MM.1S (cell line): ENCODE data around the gene ZIM2.

Source experiments
- DNase-seq: peaks from one replicate; pipeline ENCODE4 v3.0.0-alpha.2; 2015
- H2AFZ ChIP-seq: fragments of 300-600 bp; sonication (generic); 2 replicates; pipeline ENCODE4 v1.6.0; 2016; ENCODE audit warnings: antibody characterized with exemption, low read length
- H3F3A ChIP-seq: fragments of 300-600 bp; sonication (generic); 2 replicates; pipeline ENCODE4 v1.6.1; 2016; ENCODE audit warnings: mild to moderate bottlenecking, antibody characterized with exemption, low read length, moderate library complexity, mixed read lengths; ENCODE audit not compliant: insufficient read depth
- H3K27ac ChIP-seq: fragments of 300-600 bp; sonication (generic); 2 replicates; pipeline ENCODE4 v1.5.1; 2016; ENCODE audit warnings: mild to moderate bottlenecking, low read length
- H3K27me3 ChIP-seq: fragments of 300-600 bp; sonication (generic); replicated peaks from 2 replicates; pipeline ENCODE4 v1.6.0; 2016; ENCODE audit warnings: low read length; ENCODE audit not compliant: insufficient read depth
- H3K36me3 ChIP-seq: fragments of 300-600 bp; sonication (generic); replicated peaks from 2 replicates; pipeline ENCODE4 v1.6.1; 2016; ENCODE audit warnings: mild to moderate bottlenecking, low read length, mixed read lengths; ENCODE audit not compliant: insufficient read depth
- H3K4me1 ChIP-seq: fragments of 300-600 bp; sonication (generic); 2 replicates; pipeline ENCODE4 v1.6.1; 2016; ENCODE audit warnings: low read length, mixed read lengths
- H3K4me2 ChIP-seq: fragments of 300-600 bp; sonication (generic); 2 replicates; pipeline ENCODE4 v1.6.0; 2016; ENCODE audit warnings: low read depth, low read length
- H3K4me3 ChIP-seq: fragments of 300-600 bp; sonication (generic); 2 replicates; pipeline ENCODE4 v1.5.1; 2016; ENCODE audit warnings: low read length, mixed read lengths
- H3K79me2 ChIP-seq: fragments of 300-600 bp; sonication (generic); 2 replicates; pipeline ENCODE4 v1.6.1; 2016; ENCODE audit warnings: mixed run types, low read length, mixed read lengths
- H3K9ac ChIP-seq: fragments of 300-600 bp; sonication (generic); 2 replicates; pipeline ENCODE4 v1.6.1; 2016; ENCODE audit warnings: low read length, mixed read lengths
- H3K9me2 ChIP-seq: fragments of 300-600 bp; sonication (generic); replicated peaks from 2 replicates; pipeline ENCODE4 v1.6.1; 2016; ENCODE audit warnings: mild to moderate bottlenecking, low read length, mixed read lengths; ENCODE audit not compliant: insufficient read depth
- H3K9me3 ChIP-seq: fragments of 300-600 bp; sonication (generic); replicated peaks from 2 replicates; pipeline ENCODE4 v1.6.1; 2016; ENCODE audit warnings: mild to moderate bottlenecking, low read length, mixed read lengths; ENCODE audit not compliant: insufficient read depth
- H4K20me1 ChIP-seq: fragments of 300-600 bp; sonication (generic); 2 replicates; pipeline ENCODE4 v1.6.1; 2016; ENCODE audit warnings: mild to moderate bottlenecking, low read length, moderate library complexity, mixed read lengths; ENCODE audit not compliant: insufficient read depth
- EZH2 ChIP-seq: fragments of 300-600 bp; sonication (generic); optimal IDR thresholded peaks from 2 replicates; pipeline ENCODE3; 2017; ENCODE audit warnings: low read depth, mild to moderate bottlenecking, antibody characterized with exemption, low read length, mixed read lengths
- EZH2phosphoT487 ChIP-seq: fragments of 300-600 bp; sonication (generic); IDR thresholded peaks from 2 replicates; pipeline ENCODE4 v1.6.1; 2018; ENCODE audit warnings: antibody characterized with exemption, low read length
- TF ChIP-seq, protein P1 (sequence below): fragments of 300-600 bp; sonication (generic); IDR thresholded peaks from 2 replicates; pipeline ENCODE4 v1.5.1; 2016; ENCODE audit warnings: antibody characterized with exemption, low read length, mixed read lengths

Gene ZIM2

DNA sequence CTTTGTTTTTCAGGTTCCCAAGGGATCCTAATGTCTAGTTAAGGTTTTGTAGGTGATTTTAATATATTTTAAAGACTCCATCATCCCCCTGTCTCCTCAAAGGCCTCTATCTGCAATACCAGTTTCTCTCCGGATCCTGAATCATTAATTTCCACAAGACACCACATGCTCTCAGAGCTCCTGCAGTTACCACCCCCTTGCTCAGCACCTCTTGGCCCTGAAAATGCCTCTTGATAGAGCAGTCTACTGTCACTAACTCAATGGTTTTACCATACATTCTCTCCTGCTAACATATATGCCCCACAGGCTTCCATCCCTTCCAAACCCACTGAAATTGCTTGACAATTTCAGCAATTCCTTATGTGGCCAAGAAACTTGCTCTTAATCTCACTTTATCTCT lies 1.9 kb upstream of the ZIM2 start:
- Histone ChIP-seq H3K27me3 (no peaks in the 10 kb centered on the region), H2AFZ (no peak overlapping the region), H3F3A (no peaks in the 10 kb centered on the region), H3K4me1 (no peaks in the 10 kb centered on the region), H3K9me2 (no peaks in the 10 kb centered on the region), H3K9ac (no peak overlapping the region), H3K4me2 (no peak overlapping the region), H3K27ac (no peak overlapping the region), H3K4me3 (no peak overlapping the region), H3K79me2 (no peaks in the 10 kb centered on the region), H4K20me1 (no peaks in the 10 kb centered on the region), H3K36me3 (no peaks in the 10 kb centered on the region), H3K9me3 (no peaks in the 10 kb centered on the region)
- no peak for TF ChIP-seq EZH2phosphoT487
- no peak for TF ChIP-seq EZH2
- TF ChIP-seq, protein P1, sequence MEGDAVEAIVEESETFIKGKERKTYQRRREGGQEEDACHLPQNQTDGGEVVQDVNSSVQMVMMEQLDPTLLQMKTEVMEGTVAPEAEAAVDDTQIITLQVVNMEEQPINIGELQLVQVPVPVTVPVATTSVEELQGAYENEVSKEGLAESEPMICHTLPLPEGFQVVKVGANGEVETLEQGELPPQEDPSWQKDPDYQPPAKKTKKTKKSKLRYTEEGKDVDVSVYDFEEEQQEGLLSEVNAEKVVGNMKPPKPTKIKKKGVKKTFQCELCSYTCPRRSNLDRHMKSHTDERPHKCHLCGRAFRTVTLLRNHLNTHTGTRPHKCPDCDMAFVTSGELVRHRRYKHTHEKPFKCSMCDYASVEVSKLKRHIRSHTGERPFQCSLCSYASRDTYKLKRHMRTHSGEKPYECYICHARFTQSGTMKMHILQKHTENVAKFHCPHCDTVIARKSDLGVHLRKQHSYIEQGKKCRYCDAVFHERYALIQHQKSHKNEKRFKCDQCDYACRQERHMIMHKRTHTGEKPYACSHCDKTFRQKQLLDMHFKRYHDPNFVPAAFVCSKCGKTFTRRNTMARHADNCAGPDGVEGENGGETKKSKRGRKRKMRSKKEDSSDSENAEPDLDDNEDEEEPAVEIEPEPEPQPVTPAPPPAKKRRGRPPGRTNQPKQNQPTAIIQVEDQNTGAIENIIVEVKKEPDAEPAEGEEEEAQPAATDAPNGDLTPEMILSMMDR = no peak
- no peak for DNase-seq

DNA sequence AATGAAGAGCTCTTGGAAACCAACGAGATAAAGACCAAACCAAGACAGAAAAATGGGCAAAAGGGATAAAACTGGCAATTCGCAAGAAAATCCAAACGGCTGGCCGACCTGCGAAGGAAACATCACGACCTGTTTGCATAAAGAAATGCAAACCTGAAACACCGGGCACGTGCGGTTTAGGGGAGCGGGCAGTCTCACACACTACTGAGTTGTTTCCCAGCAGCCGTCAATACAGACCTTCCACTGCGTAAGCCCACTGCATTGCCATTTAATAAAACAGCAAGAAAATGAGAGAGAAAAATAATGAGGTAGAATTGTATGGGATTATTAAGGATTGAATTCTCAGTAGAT lies 642 bp upstream of the ZIM2 start:
- Histone ChIP-seq H2AFZ (no peak overlapping the region), H3K27me3 (no peaks in the 10 kb centered on the region), H3F3A (no peaks in the 10 kb centered on the region), H3K9me3 (no peaks in the 10 kb centered on the region), H3K4me3 (no peak overlapping the region), H3K9ac (no peak overlapping the region), H3K36me3 (no peaks in the 10 kb centered on the region), H3K4me2 (no peak overlapping the region), H3K4me1 (no peaks in the 10 kb centered on the region), H3K9me2 (no peaks in the 10 kb centered on the region), H3K27ac (no peak overlapping the region), H4K20me1 (no peaks in the 10 kb centered on the region), H3K79me2 (no peaks in the 10 kb centered on the region)
- DNase-seq = no peak
- TF ChIP-seq, protein P1 = no peak

DNA sequence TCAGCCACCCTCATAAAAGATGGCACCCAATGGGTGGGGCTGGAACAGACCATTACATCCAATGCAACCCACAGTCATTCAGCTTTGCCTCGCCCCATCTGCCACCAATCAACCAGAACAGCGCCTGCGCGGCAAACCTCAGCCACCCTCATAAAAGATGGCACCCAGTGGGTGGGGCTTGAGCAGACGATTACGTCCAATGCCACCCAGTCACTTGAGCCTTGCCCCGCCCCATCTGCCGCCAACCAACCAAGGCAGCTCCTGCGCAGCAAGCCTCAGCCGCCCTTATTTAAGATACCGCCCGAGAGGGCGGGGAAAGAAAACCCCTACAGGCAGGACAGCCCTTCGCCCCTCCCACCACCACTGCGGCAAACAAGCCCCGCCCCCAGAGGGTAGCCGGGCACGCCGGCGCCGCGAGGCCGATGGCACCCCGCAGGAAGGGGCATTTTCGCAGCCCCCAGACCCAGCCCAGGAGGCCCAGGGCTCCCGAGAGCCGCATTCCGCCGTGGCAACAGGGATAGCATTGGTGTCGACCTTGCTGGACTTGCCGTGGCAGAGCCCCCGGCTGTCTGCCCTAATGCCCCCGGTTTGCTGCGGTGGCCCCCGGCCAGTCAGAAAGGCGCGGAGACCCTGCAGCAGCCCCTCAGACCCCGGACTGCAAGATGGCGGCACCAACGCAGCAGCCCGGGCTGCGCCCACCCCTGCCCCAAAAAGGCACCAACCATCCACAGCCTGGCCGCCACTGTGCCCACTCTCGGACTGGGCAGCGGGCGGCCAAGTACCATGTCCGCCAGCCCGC lies 675 bp downstream of the ZIM2 start:
- Histone ChIP-seq H3K9me3 (no peaks in the 10 kb centered on the region), H4K20me1 (no peaks in the 10 kb centered on the region), H3K9ac (no peak overlapping the region), H3K4me1 (no peaks in the 10 kb centered on the region), H3K4me3 (no peak overlapping the region), H3K36me3 (no peaks in the 10 kb centered on the region), H3K4me2 (no peak overlapping the region), H3K79me2 (no peaks in the 10 kb centered on the region), H3K27me3 (no peaks in the 10 kb centered on the region), H2AFZ (no peak overlapping the region), H3K27ac (no peak overlapping the region), H3K9me2 (no peaks in the 10 kb centered on the region), H3F3A (no peaks in the 10 kb centered on the region)
- no peak for TF ChIP-seq EZH2
- TF ChIP-seq, protein P1 = no peak
- TF ChIP-seq EZH2phosphoT487 = no peak
- no peak for DNase-seq
